H1 (cell line): ENCODE data around the gene RAB35. TPM values are rescaled to one million over a fixed set of nuclear protein-coding genes. Genes with fewer than 3 reads are reported as not detected.

Experiments used
- CTCF ChIA-PET: fragments of 300-600 bp; sonication (Branson Sonifier 250); formaldehyde crosslinking; loops from one replicate; lab custom pipeline; 2021; ENCODE audit not compliant: partially characterized antibody; lab: Charles Lee
- POLR2A ChIA-PET: fragments of 300-600 bp; sonication (Branson Sonifier 250); formaldehyde crosslinking; loops from one replicate; lab custom pipeline; 2021; ENCODE audit warnings: inconsistent platforms; ENCODE audit not compliant: partially characterized antibody; lab: Charles Lee
- DNase-seq, 2 experiments: peaks; one replicate each; pipeline versions ENCODE4 v3.0.0 to v3.0.0-alpha.2; 2010 to 2022; ENCODE audit warnings: low spot score in 2 of 2, low read depth in 1 of 2, mixed read lengths in 1 of 2
- FAIRE-seq: peaks from 2 replicates; lab custom pipeline; 2011; peaks lifted over from hg19 to GRCh38; lab: Jason Lieb, UNC
- H2AFZ ChIP-seq: 2 replicates; pipeline ENCODE4 v1.8.1; 2012; ENCODE audit warnings: low read length, inconsistent platforms
- H2AK5ac ChIP-seq: 2 replicates; pipeline ENCODE4 v1.6.1; 2013; ENCODE audit warnings: low read depth, low read length
- H2BK120ac ChIP-seq: replicated peaks from 2 replicates; pipeline ENCODE3; 2013; ENCODE audit warnings: low read depth, low read length, inconsistent platforms
- H2BK12ac ChIP-seq: 2 replicates; pipeline ENCODE4 v1.6.1; 2013; ENCODE audit warnings: low read depth, low read length
- H2BK15ac ChIP-seq: 2 replicates; pipeline ENCODE4 v1.6.1; 2013; ENCODE audit warnings: low read length
- H2BK20ac ChIP-seq: 2 replicates; pipeline ENCODE4 v1.6.1; 2013; ENCODE audit warnings: low read length
- H2BK5ac ChIP-seq: 2 replicates; pipeline ENCODE4 v1.6.1; 2013; ENCODE audit warnings: low read depth, low read length
- H3K14ac ChIP-seq: 2 replicates; pipeline ENCODE4 v1.6.1; 2013; ENCODE audit warnings: inconsistent platforms; ENCODE audit not compliant: insufficient read length
- H3K18ac ChIP-seq: 2 replicates; pipeline ENCODE4 v1.6.1; 2013; ENCODE audit warnings: low read length; ENCODE audit errors: extremely low read depth
- H3K23ac ChIP-seq: 2 replicates; pipeline ENCODE4 v1.6.1; 2013; ENCODE audit warnings: inconsistent platforms; ENCODE audit not compliant: insufficient read length
- H3K23me2 ChIP-seq: 2 replicates; pipeline ENCODE4 v1.6.1; 2013; ENCODE audit warnings: low read depth, low read length
- H3K27ac ChIP-seq: 2 replicates; pipeline ENCODE4 v1.6.1; 2011; ENCODE audit warnings: low read depth, low read length, inconsistent platforms
- H3K27me3 ChIP-seq, 4 experiments: replicated peaks in 1 of 4; 1 replicate in 1 of 4; 2 replicates in 3 of 4; pipeline versions ENCODE4 v1.6.1 to v1.8.1; 2011 to 2013; ENCODE audit warnings: low read length in 3 of 4, mild to moderate bottlenecking in 3 of 4, inconsistent platforms in 2 of 4, mixed read lengths in 2 of 4, moderate library complexity in 1 of 4; ENCODE audit not compliant: control insufficient read depth in 3 of 4, insufficient read depth in 3 of 4; ENCODE audit errors: extremely low read depth in 1 of 4
- H3K36me3 ChIP-seq, 4 experiments: 2 replicates each; pipeline versions ENCODE4 v1.6.1 to v1.8.1; 2011 to 2013; ENCODE audit warnings: mild to moderate bottlenecking in 4 of 4, low read length in 3 of 4, moderate library complexity in 2 of 4, control low read depth in 1 of 4, inconsistent platforms in 1 of 4; ENCODE audit not compliant: insufficient read depth in 4 of 4, control insufficient read depth in 2 of 4
- H3K4ac ChIP-seq: replicated peaks from 2 replicates; pipeline ENCODE3; 2013; ENCODE audit warnings: low read length, low read depth, mixed read lengths, inconsistent platforms; ENCODE audit not compliant: insufficient read length
- H3K4me1 ChIP-seq, 4 experiments: replicated peaks in 1 of 4; 1 replicate in 1 of 4; 2 replicates in 3 of 4; pipeline versions ENCODE4 v1.6.1 to v1.8.1; 2011 to 2013; ENCODE audit warnings: low read length in 3 of 4, inconsistent platforms in 2 of 4, mixed read lengths in 1 of 4; ENCODE audit not compliant: insufficient read depth in 4 of 4, control insufficient read depth in 3 of 4
- H3K4me2 ChIP-seq, 2 experiments: 2 replicates each; pipeline versions ENCODE4 v1.6.1 to v1.8.1; 2011 to 2013; ENCODE audit warnings: low read depth in 2 of 2, low read length in 2 of 2, control low read depth in 1 of 2, inconsistent platforms in 1 of 2, mild to moderate bottlenecking in 1 of 2; ENCODE audit not compliant: insufficient read depth in 1 of 2
- H3K4me3 ChIP-seq, 4 experiments: fragments of 200-600, 300-600 bp in 1 of 4; sonication (generic), shearing (Covaris generic), sonication (Bioruptor Twin) in 1 of 4; 2 replicates each; pipeline versions ENCODE4 v1.5.1 to v1.8.1; 2011 to 2016; ENCODE audit warnings: low read length in 4 of 4, low read depth in 3 of 4, control low read depth in 2 of 4, inconsistent platforms in 2 of 4, mild to moderate bottlenecking in 2 of 4, mixed read lengths in 1 of 4, moderate library complexity in 1 of 4; ENCODE audit not compliant: insufficient read depth in 2 of 4; ENCODE audit errors: extremely low read depth in 1 of 4
- H3K56ac ChIP-seq: replicated peaks from 2 replicates; pipeline ENCODE3; 2013; ENCODE audit warnings: low read depth, mild to moderate bottlenecking, mixed read lengths, low read length, inconsistent platforms; ENCODE audit not compliant: insufficient read length
- H3K79me1 ChIP-seq: 2 replicates; pipeline ENCODE4 v1.6.1; 2013; ENCODE audit warnings: low read depth, low read length, control low read depth
- H3K79me2 ChIP-seq, 2 experiments: 2 replicates each; pipeline versions ENCODE4 v1.6.1 to v1.8.1; 2012 to 2013; ENCODE audit warnings: low read length in 2 of 2, mild to moderate bottlenecking in 2 of 2, inconsistent platforms in 1 of 2; ENCODE audit not compliant: insufficient read depth in 2 of 2, control insufficient read depth in 1 of 2
- H3K9ac ChIP-seq, 4 experiments: replicated peaks in 1 of 4; 1 replicate in 1 of 4; 2 replicates in 3 of 4; pipeline versions ENCODE4 v1.6.1 to v1.8.1; 2011 to 2013; ENCODE audit warnings: low read depth in 3 of 4, low read length in 3 of 4, control low read depth in 2 of 4, mild to moderate bottlenecking in 2 of 4, moderate library complexity in 2 of 4, inconsistent platforms in 1 of 4; ENCODE audit errors: extremely low read depth in 1 of 4
- H3K9me3 ChIP-seq, 2 experiments: 2 replicates each; pipeline versions ENCODE4 v1.6.1 to v1.8.1; 2012 to 2013; ENCODE audit warnings: mild to moderate bottlenecking in 2 of 2, moderate library complexity in 2 of 2, control low read depth in 1 of 2, inconsistent platforms in 1 of 2, low read depth in 1 of 2, low read length in 1 of 2, mixed read lengths in 1 of 2; ENCODE audit not compliant: insufficient read depth in 2 of 2
- H4K20me1 ChIP-seq, 2 experiments: replicated peaks in 1 of 2; 2 replicates each; pipeline versions ENCODE3 to v1.8.1; 2011 to 2013; ENCODE audit warnings: inconsistent platforms in 2 of 2, low read length in 2 of 2, mild to moderate bottlenecking in 1 of 2; ENCODE audit not compliant: insufficient read depth in 2 of 2, control insufficient read depth in 1 of 2
- H4K5ac ChIP-seq: 2 replicates; pipeline ENCODE4 v1.6.1; 2013; ENCODE audit warnings: low read length, low read depth, mixed read lengths, inconsistent platforms; ENCODE audit not compliant: insufficient read length
- H4K8ac ChIP-seq: 2 replicates; pipeline ENCODE4 v1.8.0; 2013; ENCODE audit warnings: mild to moderate bottlenecking, moderate library complexity, low read length, inconsistent platforms; ENCODE audit not compliant: insufficient read depth; ENCODE audit errors: extremely low read depth
- H4K91ac ChIP-seq: replicated peaks from 2 replicates; pipeline ENCODE3; 2013; ENCODE audit warnings: low read length, mixed read lengths, inconsistent platforms; ENCODE audit not compliant: insufficient read length
- SUZ12 ChIP-seq: fragments of 200-600 bp; sonication (generic); IDR thresholded peaks from 2 replicates; pipeline ENCODE4 v1.6.1; 2012; ENCODE audit warnings: mild to moderate bottlenecking, inconsistent platforms, low read length, moderate library complexity, mixed read lengths
- WGBS, 2 experiments: shearing (Covaris generic) in 1 of 2; methylation state at CpG; one replicate each; pipeline versions ENCODE4 v1.1.6 to v1.1.7; 2013 to 2015; ENCODE audit warnings: low lambda C conversion rate in 2 of 2, mixed read lengths in 2 of 2, inconsistent platforms in 1 of 2, low coverage in 1 of 2, missing lambda C conversion rate in 1 of 2; ENCODE audit not compliant: insufficient replicate concordance in 2 of 2, insufficient coverage in 1 of 2, insufficient read length in 1 of 2; ENCODE audit errors: extremely low coverage in 1 of 2, missing lambda C conversion rate in 1 of 2; 5-methylcytosine and 5-hydroxymethylcytosine counted together
- polyA plus RNA-seq, 7 experiments: library from polyadenylated mRNA; depleted of rRNA in 3 of 7; stranded (reverse) in 5 of 7; unstranded in 2 of 7; fragments of >200 nt in 5 of 7; fragments of 200-250 nt in 2 of 7; gene quantifications; 1 replicate in 5 of 7; 2 replicates in 1 of 7; 4 replicates in 1 of 7; pipeline versions ENCODE4 v1.2.1 to v1.2.3, GENCODE V29; 2011 to 2013; ENCODE audit warnings: missing spikeins in 2 of 7, mixed read lengths in 2 of 7
- total RNA-seq: library from RNA; stranded (reverse); fragmentation: NEBNext Ultra II Directional; extraction: Animal tissue kit (Norgen Biotek cat#: 25700); gene quantifications from 2 replicates; pipeline ENCODE4 v1.2.1, GENCODE V29; 2021

Gene RAB35
- total and polyA plus RNA-seq, 2 of the 8 experiments (the other 6 are each of a cell fraction or from before 2014, with no cell fraction given) = 33.4 to 39.0 TPM

DNA sequence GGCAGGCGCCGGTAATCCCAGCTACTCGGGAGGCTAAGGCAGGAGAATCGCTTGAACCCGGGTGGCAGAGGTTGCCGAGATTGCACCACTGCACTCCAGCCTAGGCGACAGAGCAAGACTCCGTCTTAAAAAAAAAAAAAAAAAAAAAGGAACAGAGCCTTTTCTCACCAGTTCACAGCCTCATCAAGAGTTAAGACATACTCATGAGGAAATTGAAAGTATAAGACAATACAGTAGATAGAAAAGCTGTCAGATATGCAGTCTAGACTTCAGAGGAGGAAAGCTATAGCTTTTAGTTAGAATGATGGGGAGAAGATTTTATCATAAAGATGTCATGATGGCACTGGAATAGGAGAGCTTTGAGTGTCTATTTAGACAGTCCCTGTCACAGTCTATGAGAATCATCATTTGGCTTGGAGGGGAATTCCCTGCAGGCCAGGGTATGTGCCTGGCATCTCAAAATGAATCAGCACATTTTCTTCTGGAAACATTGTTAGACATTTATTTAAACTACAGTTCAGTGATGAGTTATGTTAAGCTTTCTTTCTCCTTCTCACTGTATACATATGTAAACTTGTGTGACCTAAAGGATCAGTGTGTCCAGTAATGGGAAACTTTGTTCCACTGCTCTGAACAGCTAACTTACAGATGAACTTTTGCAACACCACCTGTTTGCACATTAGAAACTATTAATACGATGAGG is 2.9 kb upstream of the RAB35 start:
- CTCF ChIA-PET = interaction anchor here (0.6 to 3.6 kb wide), 5 partner anchors 17 to 488 kb away, joined by 3 to 12 read pairs (median 4); no protein-coding TSS in a partner anchor
- WGBS, 2 experiments = 97% methylated on average over 7 of the region's 9 CpGs; no CpG with 5 or more reads in 1 of the 2 experiments
- POLR2A ChIA-PET = interaction anchor here (1.3 to 16.6 kb wide), 7 partner anchors 9 to 173 kb away, joined by 3 to 266 read pairs (median 13); partner anchors contain the start of genes GCN1, RNU4-1, RNU4-2 and RPLP0

More for the DNA sequence above, 2.9 kb upstream of the RAB35 start:
- Histone ChIP-seq H4K91ac (no peak overlapping the region), H2BK5ac (no peak overlapping the region), H3K4me2 (no peak overlapping the region; a peak in 1 of 4 replicates), H2BK15ac (no peak overlapping the region), H2BK20ac (no peak overlapping the region), H3K18ac (no peak overlapping the region), H3K4me3 (no peak overlapping the region), H2BK12ac (no peak overlapping the region), H4K8ac (no peak overlapping the region), H4K20me1 (peaks cover 2 to 3% of the 10 kb centered on the region in 2 experiments), H4K5ac (no peak overlapping the region), H3K9ac (no peak overlapping the region), H3K4ac (no peak overlapping the region), H3K79me1 (peaks cover 17% of the 10 kb centered on the region), H3K4me1 (peaks cover 5 to 14% (median 9%) of the 10 kb centered on the region in 4 experiments; a peak in 6 of 7 replicates), H3K79me2 (peaks cover 0 to 27% of the 10 kb centered on the region in 2 experiments; a peak in 3 of 4 replicates), H2AFZ (no peak overlapping the region), H3K36me3 (peaks cover 0 to 2% (median 0%) of the 10 kb centered on the region in 4 experiments; a peak in 1 of 8 replicates), H2BK120ac (no peak overlapping the region), H3K14ac (no peak overlapping the region), H3K23me2 (peaks cover 9% of the 10 kb centered on the region), H3K27me3 (no peaks in the 10 kb centered on the region), H3K27ac (no peak overlapping the region), H3K56ac (no peak overlapping the region), H3K9me3 (no peaks in the 10 kb centered on the region), H3K23ac (no peak overlapping the region), H2AK5ac (no peak overlapping the region)
- DNase-seq (no peak), FAIRE-seq (no peak)
- no peak for TF ChIP-seq SUZ12
